ENCODE data around the gene SPTBN1. TPM values are rescaled to one million over a fixed set of nuclear protein-coding genes. Genes with fewer than 3 reads are reported as not detected.

The SPTBN1 gene
- total RNA-seq (2014; rRNA removed; shearing (Covaris generic)), result 138 and 141 TPM in 2 replicates

GRCh38 chr2:54455563-54456361 is at the start of gene SPTBN1:
TSS of gene SPTBN1 (plus strand) at chr2:54456327. CDS start at chr2:54526419, 70,092 bp downstream.
- peak; percentile 61 for DNase-seq (ENCODE audit: low spot score)

- no peak for DNase-seq (ENCODE audit: low spot score)
These were observed 48.4 kb upstream of the SPTBN1 start for GRCh38 chr2:54407693-54408092.

- no peak for DNase-seq (ENCODE audit: low spot score)
These were observed 47.8 kb upstream of the SPTBN1 start for GRCh38 chr2:54408288-54408687.

GRCh38 chr2:54409752-54410151 is 46.4 kb upstream of the SPTBN1 start:
- DNase-seq (ENCODE audit: low spot score), result no peak

GRCh38 chr2:54411801-54412354 is 44.2 kb upstream of the SPTBN1 start:
- no peak for DNase-seq (ENCODE audit: low spot score)

GRCh38 chr2:54416166-54416813 is 39.8 kb upstream of the SPTBN1 start:
- DNase-seq (ENCODE audit: low spot score), result peak; percentile 79

- no peak for DNase-seq (ENCODE audit: low spot score)
These were observed 39.2 kb upstream of the SPTBN1 start for GRCh38 chr2:54416938-54417337.

GRCh38 chr2:54417577-54417976 is 38.5 kb upstream of the SPTBN1 start:
- DNase-seq (ENCODE audit: low spot score), result no peak

GRCh38 chr2:54419388-54419787 is 36.7 kb upstream of the SPTBN1 start:
- DNase-seq (ENCODE audit: low spot score), result no peak

GRCh38 chr2:54419855-54420523 is 36.1 kb upstream of the SPTBN1 start:
- no peak for DNase-seq (ENCODE audit: low spot score)

GRCh38 chr2:54420524-54421172 is 35.5 kb upstream of the SPTBN1 start:
- DNase-seq (ENCODE audit: low spot score), result no peak

GRCh38 chr2:54422072-54422581 is 34.0 kb upstream of the SPTBN1 start:
- no peak for DNase-seq (ENCODE audit: low spot score)

- no peak for DNase-seq (ENCODE audit: low spot score)
These were observed 32.9 kb upstream of the SPTBN1 start for GRCh38 chr2:54423213-54423612.

GRCh38 chr2:54424555-54425163 is 31.5 kb upstream of the SPTBN1 start:
- no peak for DNase-seq (ENCODE audit: low spot score)

- no peak for DNase-seq (ENCODE audit: low spot score)
These were observed 27.9 kb upstream of the SPTBN1 start for GRCh38 chr2:54428108-54428831.

- DNase-seq (ENCODE audit: low spot score), result no peak
These were observed 27.1 kb upstream of the SPTBN1 start for GRCh38 chr2:54429054-54429453.

GRCh38 chr2:54429811-54430551 is 26.1 kb upstream of the SPTBN1 start:
- DNase-seq (ENCODE audit: low spot score), result no peak

GRCh38 chr2:54430649-54431048 is 25.5 kb upstream of the SPTBN1 start:
- DNase-seq (ENCODE audit: low spot score), result no peak

GRCh38 chr2:54432251-54433015 is 23.7 kb upstream of the SPTBN1 start:
- no peak for DNase-seq (ENCODE audit: low spot score)
